C4-2B (cell line): ENCODE results near the gene LRSAM1.

Experiments used
- ZFX ChIP-seq: fragments of 450-650 bp; IDR thresholded peaks from 2 replicates; pipeline ENCODE4 v1.6.1; 2017
- TF ChIP-seq, protein P1 (sequence below): fragments of 450-650 bp; conservative IDR thresholded peaks from 2 replicates; pipeline ENCODE4 v1.5.1; 2017; ENCODE audit warnings: mild to moderate bottlenecking

DNA sequence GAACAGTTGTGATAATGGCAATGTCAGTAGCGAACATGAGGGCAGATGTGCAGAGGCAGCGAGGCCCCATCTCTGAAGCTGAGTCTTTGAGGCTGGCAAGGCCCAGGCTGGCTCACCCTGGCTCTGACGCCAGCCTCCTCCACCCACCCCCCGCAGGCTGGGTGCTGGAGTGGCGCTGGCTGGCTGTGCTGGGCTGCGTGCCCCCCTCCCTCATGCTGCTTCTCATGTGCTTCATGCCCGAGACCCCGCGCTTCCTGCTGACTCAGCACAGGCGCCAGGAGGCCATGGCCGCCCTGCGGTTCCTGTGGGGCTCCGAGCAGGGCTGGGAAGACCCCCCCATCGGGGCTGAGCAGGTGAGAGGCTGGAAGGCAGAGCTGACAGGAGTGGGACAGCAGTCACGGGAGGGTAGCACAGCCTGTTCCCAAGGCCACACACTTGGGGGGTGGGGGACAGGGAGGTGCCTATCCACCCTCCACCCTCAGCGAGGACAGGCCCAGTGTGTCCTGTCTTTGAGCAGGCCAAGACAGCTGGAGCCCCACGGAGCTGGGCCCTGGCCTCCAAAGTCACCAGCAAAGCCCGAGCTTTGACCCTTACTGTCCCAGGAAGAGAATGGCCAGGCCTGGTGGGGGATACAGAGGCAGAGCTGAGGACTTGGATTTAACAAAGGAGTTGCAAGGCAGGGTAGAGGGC lies 48.8 kb upstream of the LRSAM1 start:
- TF ChIP-seq, protein P1, sequence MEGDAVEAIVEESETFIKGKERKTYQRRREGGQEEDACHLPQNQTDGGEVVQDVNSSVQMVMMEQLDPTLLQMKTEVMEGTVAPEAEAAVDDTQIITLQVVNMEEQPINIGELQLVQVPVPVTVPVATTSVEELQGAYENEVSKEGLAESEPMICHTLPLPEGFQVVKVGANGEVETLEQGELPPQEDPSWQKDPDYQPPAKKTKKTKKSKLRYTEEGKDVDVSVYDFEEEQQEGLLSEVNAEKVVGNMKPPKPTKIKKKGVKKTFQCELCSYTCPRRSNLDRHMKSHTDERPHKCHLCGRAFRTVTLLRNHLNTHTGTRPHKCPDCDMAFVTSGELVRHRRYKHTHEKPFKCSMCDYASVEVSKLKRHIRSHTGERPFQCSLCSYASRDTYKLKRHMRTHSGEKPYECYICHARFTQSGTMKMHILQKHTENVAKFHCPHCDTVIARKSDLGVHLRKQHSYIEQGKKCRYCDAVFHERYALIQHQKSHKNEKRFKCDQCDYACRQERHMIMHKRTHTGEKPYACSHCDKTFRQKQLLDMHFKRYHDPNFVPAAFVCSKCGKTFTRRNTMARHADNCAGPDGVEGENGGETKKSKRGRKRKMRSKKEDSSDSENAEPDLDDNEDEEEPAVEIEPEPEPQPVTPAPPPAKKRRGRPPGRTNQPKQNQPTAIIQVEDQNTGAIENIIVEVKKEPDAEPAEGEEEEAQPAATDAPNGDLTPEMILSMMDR, result no peak
- no peak for TF ChIP-seq ZFX
